ENCODE results near the gene STARD9. TPM values are rescaled to one million over a fixed set of nuclear protein-coding genes. Genes with fewer than 3 reads are reported as not detected.
A peak's percentile ranks its signal among the peaks of the same experiment; 100 is the strongest.

Gene STARD9
- total RNA-seq, 1 donor from 2014 or later = 7.1 TPM

DNA sequence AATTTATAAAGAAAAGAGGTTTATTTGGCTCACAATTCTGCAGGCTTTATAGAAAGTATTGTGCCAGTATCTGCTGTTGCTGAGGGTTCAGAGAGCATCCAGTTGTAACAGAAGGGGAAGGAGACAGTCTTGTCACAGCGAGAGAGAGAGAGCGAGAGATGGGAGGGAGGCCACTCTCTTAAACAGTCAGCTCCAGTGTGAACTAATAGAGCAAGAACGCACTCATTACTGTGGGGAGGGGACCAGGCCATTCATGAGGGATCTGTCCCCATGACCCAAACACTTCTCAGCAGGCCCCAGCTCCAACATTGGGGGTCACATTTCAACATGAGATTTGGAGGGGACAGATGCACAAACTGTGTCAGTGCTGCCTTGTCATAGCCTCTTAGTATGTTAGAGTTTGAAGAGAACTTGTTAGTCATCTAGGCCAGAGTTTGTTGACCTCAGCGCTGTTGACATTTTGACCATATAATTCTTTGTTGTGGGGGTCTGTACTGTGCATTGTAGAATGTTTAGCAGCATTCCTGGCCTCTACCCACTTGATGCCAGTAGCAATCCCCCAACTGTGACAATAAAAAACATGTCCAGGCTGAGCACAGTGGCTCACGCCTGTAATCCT is 15.3 kb downstream of the STARD9 start:
- TF ChIP-seq, protein P1, sequence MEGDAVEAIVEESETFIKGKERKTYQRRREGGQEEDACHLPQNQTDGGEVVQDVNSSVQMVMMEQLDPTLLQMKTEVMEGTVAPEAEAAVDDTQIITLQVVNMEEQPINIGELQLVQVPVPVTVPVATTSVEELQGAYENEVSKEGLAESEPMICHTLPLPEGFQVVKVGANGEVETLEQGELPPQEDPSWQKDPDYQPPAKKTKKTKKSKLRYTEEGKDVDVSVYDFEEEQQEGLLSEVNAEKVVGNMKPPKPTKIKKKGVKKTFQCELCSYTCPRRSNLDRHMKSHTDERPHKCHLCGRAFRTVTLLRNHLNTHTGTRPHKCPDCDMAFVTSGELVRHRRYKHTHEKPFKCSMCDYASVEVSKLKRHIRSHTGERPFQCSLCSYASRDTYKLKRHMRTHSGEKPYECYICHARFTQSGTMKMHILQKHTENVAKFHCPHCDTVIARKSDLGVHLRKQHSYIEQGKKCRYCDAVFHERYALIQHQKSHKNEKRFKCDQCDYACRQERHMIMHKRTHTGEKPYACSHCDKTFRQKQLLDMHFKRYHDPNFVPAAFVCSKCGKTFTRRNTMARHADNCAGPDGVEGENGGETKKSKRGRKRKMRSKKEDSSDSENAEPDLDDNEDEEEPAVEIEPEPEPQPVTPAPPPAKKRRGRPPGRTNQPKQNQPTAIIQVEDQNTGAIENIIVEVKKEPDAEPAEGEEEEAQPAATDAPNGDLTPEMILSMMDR (IDR thresholded peaks at IDR 0.05; ENCODE audit: insufficient read depth, low read depth, low read length) = no peak
- TF ChIP-seq EZH2 (IDR thresholded peaks at IDR 0.05; ENCODE audit: insufficient read depth, low read length) = no peak
- Histone ChIP-seq H2AFZ (ENCODE audit: low read depth, low read length) (no peak overlapping the region), H3K4me3 (ENCODE audit: insufficient read depth, low read depth, low read length) (no peak overlapping the region), H3K27ac (ENCODE audit: low read depth, low read length) (no peak overlapping the region), H3K27me3 (ENCODE audit: insufficient read depth, low read length) (no peaks in the 10 kb centered on the region), H3K79me2 (ENCODE audit: insufficient read depth, low read length) (no peaks in the 10 kb centered on the region), H3K4me2 (ENCODE audit: low read length) (no peak overlapping the region), H3K9me3 (ENCODE audit: insufficient read depth, low read depth, low read length) (no peaks in the 10 kb centered on the region), H3K36me3 (ENCODE audit: insufficient read depth, low read length) (no peaks in the 10 kb centered on the region), H4K20me1 (ENCODE audit: insufficient read depth, low read length) (peaks cover 4% of the 10 kb centered on the region), H3K9ac (ENCODE audit: low read length) (no peak overlapping the region), H3K4me1 (ENCODE audit: insufficient read depth, low read length) (no peaks in the 10 kb centered on the region)
- H3K9me3 Mint-ChIP-seq (ENCODE audit: unreplicated experiment) = peaks cover 2% of the 10 kb centered on the region
- H3K4me1 Mint-ChIP-seq (ENCODE audit: low read depth, unreplicated experiment) = peaks cover 8% of the 10 kb centered on the region
- FAIRE-seq (no peak), DNase-seq (ENCODE audit: low read depth) (no peak)
- H3K36me3 Mint-ChIP-seq (ENCODE audit: low read depth, unreplicated experiment) = peaks cover 1% of the 10 kb centered on the region
- no peak overlapping the region for H3K27ac Mint-ChIP-seq (ENCODE audit: unreplicated experiment)
- no peaks in the 10 kb centered on the region for H3K27me3 Mint-ChIP-seq (ENCODE audit: low read depth, unreplicated experiment)
- no peak overlapping the region for H3K4me3 Mint-ChIP-seq (ENCODE audit: unreplicated experiment)

DNA sequence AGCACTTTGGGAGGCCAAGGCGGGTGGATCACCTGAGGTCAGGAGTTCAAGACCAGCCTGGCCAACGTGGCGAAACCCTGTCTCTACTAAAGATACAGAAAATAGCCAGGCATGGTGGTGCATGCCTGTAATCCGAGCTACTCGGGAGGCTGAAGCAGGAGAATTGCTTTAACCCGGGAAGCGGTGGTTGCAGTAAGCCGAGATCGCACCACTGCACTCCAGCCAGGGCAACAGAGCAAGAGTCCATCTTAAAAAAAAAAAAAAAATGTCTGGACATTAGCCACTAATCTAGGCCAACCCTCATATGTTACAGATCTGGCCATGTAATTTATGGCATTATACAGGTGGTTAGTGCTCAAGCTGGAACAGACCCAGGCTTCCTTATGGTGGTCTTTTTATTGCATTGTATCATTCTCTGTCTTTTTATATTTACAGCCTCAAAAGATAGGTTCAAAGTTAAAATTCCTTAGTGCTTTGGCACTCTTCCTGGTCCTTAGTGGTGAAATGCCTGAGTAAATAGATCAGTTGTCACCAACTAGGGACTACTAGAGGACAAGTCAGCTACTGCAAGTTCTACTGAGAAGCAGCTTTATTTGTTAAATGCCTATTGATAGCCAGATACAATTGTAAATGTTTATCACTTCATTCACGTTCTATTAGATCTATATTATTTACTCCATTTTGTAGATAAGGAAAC is 16.0 kb downstream of the STARD9 start:
- Histone ChIP-seq H3K36me3 (ENCODE audit: insufficient read depth, low read length) (no peaks in the 10 kb centered on the region), H3K27ac (ENCODE audit: low read depth, low read length) (no peak overlapping the region), H3K27me3 (ENCODE audit: insufficient read depth, low read length) (no peaks in the 10 kb centered on the region), H3K4me1 (ENCODE audit: insufficient read depth, low read length) (no peaks in the 10 kb centered on the region), H3K79me2 (ENCODE audit: insufficient read depth, low read length) (no peaks in the 10 kb centered on the region), H4K20me1 (ENCODE audit: insufficient read depth, low read length) (peaks cover 4% of the 10 kb centered on the region), H3K9ac (ENCODE audit: low read length) (no peak overlapping the region), H3K4me2 (ENCODE audit: low read length) (no peak overlapping the region), H3K9me3 (ENCODE audit: insufficient read depth, low read depth, low read length) (no peaks in the 10 kb centered on the region), H2AFZ (ENCODE audit: low read depth, low read length) (no peak overlapping the region), H3K4me3 (ENCODE audit: insufficient read depth, low read depth, low read length) (no peak overlapping the region)
- FAIRE-seq (no peak), DNase-seq (ENCODE audit: low read depth) (peak; percentile 40)
- peaks cover 2% of the 10 kb centered on the region for H3K9me3 Mint-ChIP-seq (ENCODE audit: unreplicated experiment)
- no peaks in the 10 kb centered on the region for H3K36me3 Mint-ChIP-seq (ENCODE audit: low read depth, unreplicated experiment)
- no peak overlapping the region for H3K4me3 Mint-ChIP-seq (ENCODE audit: unreplicated experiment)
- H3K4me1 Mint-ChIP-seq (ENCODE audit: low read depth, unreplicated experiment) = peaks cover 12% of the 10 kb centered on the region
- H3K27ac Mint-ChIP-seq (ENCODE audit: unreplicated experiment) = no peak overlapping the region
- TF ChIP-seq, protein P1 (IDR thresholded peaks at IDR 0.05; ENCODE audit: insufficient read depth, low read depth, low read length) = peak; percentile 25
- no peak for TF ChIP-seq EZH2 (IDR thresholded peaks at IDR 0.05; ENCODE audit: insufficient read depth, low read length)
- no peaks in the 10 kb centered on the region for H3K27me3 Mint-ChIP-seq (ENCODE audit: low read depth, unreplicated experiment)

DNA sequence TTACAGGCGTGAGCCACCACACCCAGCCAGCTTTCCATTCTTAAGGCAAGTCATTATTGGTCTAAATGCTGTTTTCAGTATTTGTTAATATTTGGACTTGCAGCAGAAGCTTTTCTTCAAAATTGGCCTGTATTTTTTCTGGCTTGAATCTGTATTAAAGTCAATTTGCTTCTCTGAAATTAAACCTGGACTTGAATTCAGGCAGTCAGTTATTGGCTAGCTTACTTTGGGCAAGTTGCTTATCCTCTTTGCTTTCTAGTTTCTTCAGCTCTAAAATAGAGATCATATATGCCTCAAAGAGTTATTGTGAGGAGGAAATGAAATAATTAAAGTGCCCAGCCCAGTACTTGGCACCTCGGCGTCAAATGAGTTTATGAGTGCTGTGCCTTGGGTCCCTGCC is 17.3 kb downstream of the STARD9 start:
- H3K9me3 ChIP-seq (ENCODE audit: insufficient read depth, low read depth, low read length) = no peaks in the 10 kb centered on the region
- H3K4me3 ChIP-seq (ENCODE audit: insufficient read depth, low read depth, low read length) = no peak overlapping the region
- H3K9ac ChIP-seq (ENCODE audit: low read length) = no peak overlapping the region
- H2AFZ ChIP-seq (ENCODE audit: low read depth, low read length) = no peak overlapping the region
- no peaks in the 10 kb centered on the region for H3K36me3 Mint-ChIP-seq (ENCODE audit: low read depth, unreplicated experiment)
- peaks cover 12% of the 10 kb centered on the region for H3K4me1 Mint-ChIP-seq (ENCODE audit: low read depth, unreplicated experiment)
- H3K4me3 Mint-ChIP-seq (ENCODE audit: unreplicated experiment) = no peak overlapping the region
- H3K27ac ChIP-seq (ENCODE audit: low read depth, low read length) = no peak overlapping the region
- no peaks in the 10 kb centered on the region for H3K36me3 ChIP-seq (ENCODE audit: insufficient read depth, low read length)
- H4K20me1 ChIP-seq (ENCODE audit: insufficient read depth, low read length) = peaks cover 4% of the 10 kb centered on the region
- H3K4me1 ChIP-seq (ENCODE audit: insufficient read depth, low read length) = no peaks in the 10 kb centered on the region
- no peak for TF ChIP-seq EZH2 (IDR thresholded peaks at IDR 0.05; ENCODE audit: insufficient read depth, low read length)
- TF ChIP-seq, protein P1 (IDR thresholded peaks at IDR 0.05; ENCODE audit: insufficient read depth, low read depth, low read length) = no peak
- H3K9me3 Mint-ChIP-seq (ENCODE audit: unreplicated experiment) = peaks cover 2% of the 10 kb centered on the region
- H3K27me3 ChIP-seq (ENCODE audit: insufficient read depth, low read length) = no peaks in the 10 kb centered on the region
- no peaks in the 10 kb centered on the region for H3K27me3 Mint-ChIP-seq (ENCODE audit: low read depth, unreplicated experiment)
- FAIRE-seq (no peak), DNase-seq (ENCODE audit: low read depth) (no peak)
- H3K27ac Mint-ChIP-seq (ENCODE audit: unreplicated experiment) = no peak overlapping the region
- H3K4me2 ChIP-seq (ENCODE audit: low read length) = no peak overlapping the region
- H3K79me2 ChIP-seq (ENCODE audit: insufficient read depth, low read length) = no peaks in the 10 kb centered on the region
